Raji (cell line): ENCODE data around the gene GSG1L.

Source experiments
- POLR2A ChIP-seq: IDR thresholded peaks from 2 replicates; pipeline ENCODE4 v1.6.1; 2011; ENCODE audit warnings: low read depth, low read length, control low read depth; ENCODE audit not compliant: insufficient read depth

GSG1L gene

GRCh38 chr16:27758544-27758943 lies 305.0 kb downstream of the GSG1L start:
- no peak for TF ChIP-seq POLR2A

GRCh38 chr16:27756206-27756970 lies 307.1 kb downstream of the GSG1L start:
- no peak for TF ChIP-seq POLR2A

GRCh38 chr16:27754788-27755690 lies 308.5 kb downstream of the GSG1L start:
- TF ChIP-seq POLR2A, result no peak

- TF ChIP-seq POLR2A, result no peak
Measured at GRCh38 chr16:27753563-27753962, 310.0 kb downstream of the GSG1L start.

- TF ChIP-seq POLR2A, result no peak
Measured at GRCh38 chr16:27752241-27752640, 311.3 kb downstream of the GSG1L start.

GRCh38 chr16:27751676-27752075 lies 311.8 kb downstream of the GSG1L start:
- no peak for TF ChIP-seq POLR2A

GRCh38 chr16:27751233-27751632 lies 312.3 kb downstream of the GSG1L start:
- TF ChIP-seq POLR2A, result no peak

- TF ChIP-seq POLR2A, result no peak
Measured at GRCh38 chr16:27749946-27750345, 313.6 kb downstream of the GSG1L start.

- TF ChIP-seq POLR2A, result no peak
Measured at GRCh38 chr16:27749547-27749875, 314.0 kb downstream of the GSG1L start.

GRCh38 chr16:27748868-27749546 lies 314.5 kb downstream of the GSG1L start:
- no peak for TF ChIP-seq POLR2A

GRCh38 chr16:27747946-27748345 lies 315.6 kb downstream of the GSG1L start:
- no peak for TF ChIP-seq POLR2A

- TF ChIP-seq POLR2A, result no peak
Measured at GRCh38 chr16:27746076-27746855, 317.2 kb downstream of the GSG1L start.

GRCh38 chr16:27745348-27745747 lies 318.2 kb downstream of the GSG1L start:
- no peak for TF ChIP-seq POLR2A

GRCh38 chr16:27743963-27744362 lies 319.6 kb downstream of the GSG1L start:
- no peak for TF ChIP-seq POLR2A

GRCh38 chr16:27742333-27742732 lies 321.2 kb downstream of the GSG1L start:
- TF ChIP-seq POLR2A, result no peak
